Vagina (tissue), 2 donors: ENCODE measurements around the gene CYP21A2.
"Not testable (repeated sequence)": the region's sequence is repeated elsewhere in the genome, so short reads cannot be mapped to it uniquely, and the experiment has no call there.

ENCODE experiments used
- CTCF ChIP-seq, 3 experiments: fragments of 450-650 bp in 2 of 3; fragments of 200-600 bp in 1 of 3; sonication (generic) in 1 of 3; IDR thresholded peaks; one replicate each; pipeline ENCODE4 v1.5.1; 2017 to 2019; ENCODE audit warnings: antibody characterized with exemption in 3 of 3, mild to moderate bottlenecking in 2 of 3, moderate library complexity in 2 of 3
- POLR2A ChIP-seq, 2 donors: fragments of 450-650 bp; IDR thresholded peaks; one replicate each; pipeline ENCODE4 v1.6.1; 2017; ENCODE audit warnings: antibody characterized with exemption in 2 of 2, mild to moderate bottlenecking in 2 of 2, moderate library complexity in 2 of 2
- POLR2AphosphoS5 ChIP-seq, 2 donors: sonication (generic); formaldehyde crosslinking; IDR thresholded peaks; one replicate each; pipeline ENCODE4 v1.9.0; 2017; ENCODE audit warnings: antibody characterized with exemption in 2 of 2, mild to moderate bottlenecking in 2 of 2, low read depth in 1 of 2; ENCODE audit not compliant: insufficient read depth in 1 of 2

GRCh38 chr6:32012941-32013617, 25.1 kb upstream of the CYP21A2 start:
- not testable (repeated sequence) for TF ChIP-seq POLR2AphosphoS5 (IDR thresholded peaks at IDR 0.05; ENCODE audit: insufficient read depth in 1 of 2, low read depth in 1 of 2); CTCF (IDR thresholded peaks at IDR 0.05); POLR2A (IDR thresholded peaks at IDR 0.05)
